ENCODE data around the gene SLC39A11. TPM values are rescaled to one million over a fixed set of nuclear protein-coding genes. Genes with fewer than 3 reads are reported as not detected.

The SLC39A11 gene
- polyA plus RNA-seq, 3 donors = 16.6 to 27.9 (median 26.6) TPM

DNA sequence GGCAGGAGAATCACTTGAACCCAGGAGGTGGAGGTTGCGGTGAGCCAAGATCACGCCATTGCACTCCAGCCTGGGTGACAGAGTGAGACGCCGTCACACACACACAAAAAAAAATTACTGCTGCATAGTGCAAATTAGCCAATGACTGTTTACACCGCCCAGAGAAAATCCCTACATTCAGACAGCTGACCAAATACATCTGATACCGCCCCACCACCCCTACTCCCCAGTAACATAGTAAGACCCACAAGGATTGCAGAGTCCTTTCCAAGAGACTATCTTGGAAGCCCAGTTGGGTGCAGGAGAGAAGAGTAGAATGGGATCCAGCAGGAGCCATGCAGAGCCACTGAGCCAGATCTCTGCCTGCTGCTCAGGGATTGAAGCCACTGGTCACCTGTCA is 63.5 kb downstream of the SLC39A11 start:
- no peaks in the 10 kb centered on the region for H3K9me3 Mint-ChIP-seq
- H3K27me3 Mint-ChIP-seq (ENCODE audit: low read depth in 3 of 3) = peaks cover 0 to 3% (median 0%) of the 10 kb centered on the region in 3 donors
- TF ChIP-seq, protein P1, sequence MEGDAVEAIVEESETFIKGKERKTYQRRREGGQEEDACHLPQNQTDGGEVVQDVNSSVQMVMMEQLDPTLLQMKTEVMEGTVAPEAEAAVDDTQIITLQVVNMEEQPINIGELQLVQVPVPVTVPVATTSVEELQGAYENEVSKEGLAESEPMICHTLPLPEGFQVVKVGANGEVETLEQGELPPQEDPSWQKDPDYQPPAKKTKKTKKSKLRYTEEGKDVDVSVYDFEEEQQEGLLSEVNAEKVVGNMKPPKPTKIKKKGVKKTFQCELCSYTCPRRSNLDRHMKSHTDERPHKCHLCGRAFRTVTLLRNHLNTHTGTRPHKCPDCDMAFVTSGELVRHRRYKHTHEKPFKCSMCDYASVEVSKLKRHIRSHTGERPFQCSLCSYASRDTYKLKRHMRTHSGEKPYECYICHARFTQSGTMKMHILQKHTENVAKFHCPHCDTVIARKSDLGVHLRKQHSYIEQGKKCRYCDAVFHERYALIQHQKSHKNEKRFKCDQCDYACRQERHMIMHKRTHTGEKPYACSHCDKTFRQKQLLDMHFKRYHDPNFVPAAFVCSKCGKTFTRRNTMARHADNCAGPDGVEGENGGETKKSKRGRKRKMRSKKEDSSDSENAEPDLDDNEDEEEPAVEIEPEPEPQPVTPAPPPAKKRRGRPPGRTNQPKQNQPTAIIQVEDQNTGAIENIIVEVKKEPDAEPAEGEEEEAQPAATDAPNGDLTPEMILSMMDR (IDR thresholded peaks at IDR 0.05) = no peak
- no peak for DNase-seq
- H3K9me3 ChIP-seq (replicated peaks in 1 of 2; ENCODE audit: control insufficient read depth in 1 of 2, insufficient read depth in 1 of 2, low read length in 2 of 2) = no peaks in the 10 kb centered on the region
- no peak overlapping the region for H3K27ac ChIP-seq (ENCODE audit: low read depth in 1 of 2, low read length in 2 of 2)
- H3K4me1 ChIP-seq (ENCODE audit: control insufficient read depth in 1 of 2, insufficient read depth in 2 of 2, low read length in 2 of 2) = no peaks in the 10 kb centered on the region
- peaks cover 70 to 81% of the 10 kb centered on the region in 2 donors for H3K36me3 Mint-ChIP-seq
- H3K4me2 ChIP-seq (replicated peaks; ENCODE audit: extremely low read depth, low read length, poor library complexity, severe bottlenecking) = no peak overlapping the region
- intact Hi-C loops (cut with micrococcal nuclease) = no loop called here
- peaks cover 8% of the 10 kb centered on the region for H3K4me1 Mint-ChIP-seq
- no peak overlapping the region for H2AFZ ChIP-seq (ENCODE audit: insufficient read depth, low read depth, low read length, poor library complexity, severe bottlenecking)
- peaks cover 46 to 71% of the 10 kb centered on the region in 2 donors for H3K36me3 ChIP-seq (replicated peaks in 1 of 2; ENCODE audit: control insufficient read depth in 1 of 2, insufficient read depth in 2 of 2, low read length in 2 of 2)
- H3K4me3 ChIP-seq (replicated peaks in 1 of 3; ENCODE audit: low read depth in 2 of 3, low read length in 3 of 3) = no peak overlapping the region
- no peaks in the 10 kb centered on the region for H3K27me3 ChIP-seq (ENCODE audit: control insufficient read depth in 2 of 2, insufficient read depth in 2 of 2, low read length in 2 of 2)
- peaks cover 25% of the 10 kb centered on the region for H4K20me1 ChIP-seq (ENCODE audit: insufficient read depth, low read length)
- H3K27ac Mint-ChIP-seq = peak overlapping the region in 2 of 7 donors; percentile 25 to 27
- no peak overlapping the region for H3K4me3 Mint-ChIP-seq
- peaks cover 43% of the 10 kb centered on the region for H3K79me2 ChIP-seq (ENCODE audit: insufficient read depth, low read length)
- no CpG with 5 or more reads among the region's 6 CpGs for WGBS (ENCODE audit: insufficient coverage)
- H3K9ac ChIP-seq (ENCODE audit: insufficient read depth, low read length, poor library complexity, severe bottlenecking) = no peak overlapping the region

DNA sequence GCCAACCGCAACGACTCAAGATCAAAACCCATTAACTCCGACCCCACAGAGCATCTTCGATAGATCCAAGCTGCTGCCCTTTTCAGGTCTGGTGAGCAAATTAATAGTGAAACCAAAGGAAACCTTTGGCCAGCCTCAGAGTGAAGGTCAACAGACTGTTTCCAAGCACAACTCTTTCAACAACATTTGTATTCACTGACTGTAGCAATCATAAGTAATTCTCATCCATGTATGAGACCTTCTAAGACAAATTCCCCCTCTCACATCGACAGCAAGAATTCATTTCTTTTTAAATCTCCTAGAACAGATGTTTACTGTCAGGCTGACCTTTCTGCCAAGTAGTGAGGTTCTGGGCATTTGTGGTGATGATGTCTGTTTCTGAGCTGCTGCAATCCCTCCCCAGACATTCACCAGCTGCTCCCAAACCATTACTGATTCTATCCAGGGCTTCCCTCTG is 64.2 kb downstream of the SLC39A11 start:
- Histone ChIP-seq H3K9me3 (replicated peaks in 1 of 2; ENCODE audit: control insufficient read depth in 1 of 2, insufficient read depth in 1 of 2, low read length in 2 of 2) (no peaks in the 10 kb centered on the region), H3K4me3 (replicated peaks in 1 of 3; ENCODE audit: low read depth in 2 of 3, low read length in 3 of 3) (no peak overlapping the region), H3K36me3 (replicated peaks in 1 of 2; ENCODE audit: control insufficient read depth in 1 of 2, insufficient read depth in 2 of 2, low read length in 2 of 2) (peaks cover 52 to 76% of the 10 kb centered on the region in 2 donors), H3K9ac (ENCODE audit: insufficient read depth, low read length, poor library complexity, severe bottlenecking) (no peak overlapping the region), H4K20me1 (ENCODE audit: insufficient read depth, low read length) (peaks cover 18% of the 10 kb centered on the region), H2AFZ (ENCODE audit: insufficient read depth, low read depth, low read length, poor library complexity, severe bottlenecking) (no peak overlapping the region), H3K4me2 (replicated peaks; ENCODE audit: extremely low read depth, low read length, poor library complexity, severe bottlenecking) (no peak overlapping the region), H3K79me2 (ENCODE audit: insufficient read depth, low read length) (peaks cover 39% of the 10 kb centered on the region), H3K4me1 (ENCODE audit: control insufficient read depth in 1 of 2, insufficient read depth in 2 of 2, low read length in 2 of 2) (no peaks in the 10 kb centered on the region), H3K27me3 (ENCODE audit: control insufficient read depth in 2 of 2, insufficient read depth in 2 of 2, low read length in 2 of 2) (no peaks in the 10 kb centered on the region), H3K27ac (ENCODE audit: low read depth in 1 of 2, low read length in 2 of 2) (no peak overlapping the region)
- TF ChIP-seq, protein P1 (IDR thresholded peaks at IDR 0.05) = no peak
- peaks cover 0 to 3% (median 0%) of the 10 kb centered on the region in 3 donors for H3K27me3 Mint-ChIP-seq (ENCODE audit: low read depth in 3 of 3)
- intact Hi-C loops (cut with micrococcal nuclease) = no loop called here
- WGBS (ENCODE audit: insufficient coverage) = 100% methylated on average over 4 of the region's 5 CpGs
- H3K27ac Mint-ChIP-seq = peak overlapping the region in 3 of 7 donors; percentile 25 to 66 (median 42)
- DNase-seq = no peak
- peaks cover 10% of the 10 kb centered on the region for H3K4me1 Mint-ChIP-seq
- H3K4me3 Mint-ChIP-seq = no peak overlapping the region
- H3K9me3 Mint-ChIP-seq = peaks cover 0 to 2% (median 0%) of the 10 kb centered on the region in 7 donors
- H3K36me3 Mint-ChIP-seq = peaks cover 71 to 88% of the 10 kb centered on the region in 2 donors
